GM12872 (cell line): Measurements from ENCODE around the gene SPDYE3.

Experiments
- CTCF ChIP-seq: IDR thresholded peaks from 3 replicates; pipeline ENCODE4 v1.5.1; 2011; ENCODE audit warnings: low read depth, mild to moderate bottlenecking, low read length, moderate library complexity; ENCODE audit not compliant: insufficient read depth

SPDYE3 gene

GRCh38 chr7:100364480-100364879 lies 57.0 kb downstream of the SPDYE3 start:
- no peak for TF ChIP-seq CTCF

- no peak for TF ChIP-seq CTCF
These were observed 59.1 kb downstream of the SPDYE3 start for GRCh38 chr7:100366411-100367250.

GRCh38 chr7:100367251-100367620 lies 59.7 kb downstream of the SPDYE3 start:
- no peak for TF ChIP-seq CTCF

- TF ChIP-seq CTCF: peak; percentile 18; the same call in 1 of the 3 replicates
These were observed 60.4 kb downstream of the SPDYE3 start for GRCh38 chr7:100367676-100368613.

GRCh38 chr7:100369105-100369504 lies 61.6 kb downstream of the SPDYE3 start:
- no peak for TF ChIP-seq CTCF

GRCh38 chr7:100370303-100370702 lies 62.8 kb downstream of the SPDYE3 start:
- no peak for TF ChIP-seq CTCF

GRCh38 chr7:100370746-100371145 lies 63.2 kb downstream of the SPDYE3 start:
- no peak for TF ChIP-seq CTCF
